Measurements from ENCODE around the gene PCBP3.
"Not testable (repeated sequence)": the region's sequence is repeated elsewhere in the genome, so short reads cannot be mapped to it uniquely, and the experiment has no call there.

The PCBP3 gene

GRCh38 chr21:45893740-45894449 lies 250.4 kb downstream of the PCBP3 start:
- no peak for DNase-seq (ENCODE audit: low spot score)

- DNase-seq (ENCODE audit: low spot score), result peak; percentile 91
These were observed 250.9 kb downstream of the PCBP3 start for GRCh38 chr21:45894450-45894825.

- no peak for DNase-seq (ENCODE audit: low spot score)
These were observed 251.6 kb downstream of the PCBP3 start for GRCh38 chr21:45894906-45895777.

GRCh38 chr21:45895778-45896370 lies 252.3 kb downstream of the PCBP3 start:
- no peak for DNase-seq (ENCODE audit: low spot score)

GRCh38 chr21:45896431-45896830 lies 252.9 kb downstream of the PCBP3 start:
- DNase-seq (ENCODE audit: low spot score), result not testable (repeated sequence)

- no peak for DNase-seq (ENCODE audit: low spot score)
These were observed 253.9 kb downstream of the PCBP3 start for GRCh38 chr21:45897191-45898027.

- no peak for DNase-seq (ENCODE audit: low spot score)
These were observed 254.5 kb downstream of the PCBP3 start for GRCh38 chr21:45898028-45898350.

GRCh38 chr21:45898781-45899180 lies 255.3 kb downstream of the PCBP3 start:
- DNase-seq (ENCODE audit: low spot score), result no peak

- no peak for DNase-seq (ENCODE audit: low spot score)
These were observed 255.9 kb downstream of the PCBP3 start for GRCh38 chr21:45899317-45900033.

- no peak for DNase-seq (ENCODE audit: low spot score)
These were observed 256.7 kb downstream of the PCBP3 start for GRCh38 chr21:45900034-45900868.

GRCh38 chr21:45901061-45901690 lies 257.7 kb downstream of the PCBP3 start:
- no peak for DNase-seq (ENCODE audit: low spot score)

- DNase-seq (ENCODE audit: low spot score), result no peak
These were observed 258.9 kb downstream of the PCBP3 start for GRCh38 chr21:45902292-45902995.

- DNase-seq (ENCODE audit: low spot score), result no peak
These were observed 261.7 kb downstream of the PCBP3 start for GRCh38 chr21:45905196-45905595.

GRCh38 chr21:45906196-45906805 lies 262.8 kb downstream of the PCBP3 start:
- DNase-seq (ENCODE audit: low spot score), result no peak

GRCh38 chr21:45906859-45907258 lies 263.3 kb downstream of the PCBP3 start:
- DNase-seq (ENCODE audit: low spot score), result no peak

GRCh38 chr21:45908536-45909237 lies 265.2 kb downstream of the PCBP3 start:
- no peak for DNase-seq (ENCODE audit: low spot score)

- DNase-seq (ENCODE audit: low spot score), result no peak
These were observed 265.9 kb downstream of the PCBP3 start for GRCh38 chr21:45909238-45909988.

GRCh38 chr21:45910155-45910547 lies 266.6 kb downstream of the PCBP3 start:
- DNase-seq (ENCODE audit: low spot score), result no peak

All from AG08396 (cell line).